Measurements from ENCODE around the gene SLC5A1.

DNA sequence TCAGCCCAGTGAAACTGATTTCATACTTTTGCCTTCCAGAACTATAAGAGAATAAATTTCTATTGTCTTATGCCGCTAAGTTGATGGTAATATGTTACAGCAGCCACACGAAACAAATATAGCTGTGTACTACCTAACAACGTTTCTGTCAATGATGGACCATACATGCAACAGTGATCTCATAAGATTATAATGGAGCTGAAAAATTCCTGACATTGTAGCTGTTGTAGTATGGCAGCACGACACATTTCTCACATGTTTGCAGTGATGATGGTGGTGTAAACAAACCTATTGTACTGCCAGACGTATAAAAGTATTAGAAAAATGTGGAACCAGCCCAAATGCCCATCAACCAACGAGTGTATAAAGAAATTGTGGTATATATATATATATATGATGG lies 5.8 kb upstream of the SLC5A1 start:
- TF ChIP-seq, protein P1, sequence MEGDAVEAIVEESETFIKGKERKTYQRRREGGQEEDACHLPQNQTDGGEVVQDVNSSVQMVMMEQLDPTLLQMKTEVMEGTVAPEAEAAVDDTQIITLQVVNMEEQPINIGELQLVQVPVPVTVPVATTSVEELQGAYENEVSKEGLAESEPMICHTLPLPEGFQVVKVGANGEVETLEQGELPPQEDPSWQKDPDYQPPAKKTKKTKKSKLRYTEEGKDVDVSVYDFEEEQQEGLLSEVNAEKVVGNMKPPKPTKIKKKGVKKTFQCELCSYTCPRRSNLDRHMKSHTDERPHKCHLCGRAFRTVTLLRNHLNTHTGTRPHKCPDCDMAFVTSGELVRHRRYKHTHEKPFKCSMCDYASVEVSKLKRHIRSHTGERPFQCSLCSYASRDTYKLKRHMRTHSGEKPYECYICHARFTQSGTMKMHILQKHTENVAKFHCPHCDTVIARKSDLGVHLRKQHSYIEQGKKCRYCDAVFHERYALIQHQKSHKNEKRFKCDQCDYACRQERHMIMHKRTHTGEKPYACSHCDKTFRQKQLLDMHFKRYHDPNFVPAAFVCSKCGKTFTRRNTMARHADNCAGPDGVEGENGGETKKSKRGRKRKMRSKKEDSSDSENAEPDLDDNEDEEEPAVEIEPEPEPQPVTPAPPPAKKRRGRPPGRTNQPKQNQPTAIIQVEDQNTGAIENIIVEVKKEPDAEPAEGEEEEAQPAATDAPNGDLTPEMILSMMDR (IDR thresholded peaks at IDR 0.05; ENCODE audit: poor library complexity, severe bottlenecking) = no peak
- TF ChIP-seq EZH2 (IDR thresholded peaks at IDR 0.05; ENCODE audit: borderline replicate concordance, insufficient read depth, low read length, poor library complexity, severe bottlenecking) (no peak), TAF1 (IDR thresholded peaks at IDR 0.05; ENCODE audit: low read depth) (no peak), POLR2AphosphoS5 (IDR thresholded peaks at IDR 0.05) (no peak), RAD21 (conservative IDR thresholded peaks at IDR 0.05) (no peak), MXI1 (conservative IDR thresholded peaks at IDR 0.05; ENCODE audit: poor library complexity, severe bottlenecking) (no peak)
- TF ChIP-seq, protein P2, sequence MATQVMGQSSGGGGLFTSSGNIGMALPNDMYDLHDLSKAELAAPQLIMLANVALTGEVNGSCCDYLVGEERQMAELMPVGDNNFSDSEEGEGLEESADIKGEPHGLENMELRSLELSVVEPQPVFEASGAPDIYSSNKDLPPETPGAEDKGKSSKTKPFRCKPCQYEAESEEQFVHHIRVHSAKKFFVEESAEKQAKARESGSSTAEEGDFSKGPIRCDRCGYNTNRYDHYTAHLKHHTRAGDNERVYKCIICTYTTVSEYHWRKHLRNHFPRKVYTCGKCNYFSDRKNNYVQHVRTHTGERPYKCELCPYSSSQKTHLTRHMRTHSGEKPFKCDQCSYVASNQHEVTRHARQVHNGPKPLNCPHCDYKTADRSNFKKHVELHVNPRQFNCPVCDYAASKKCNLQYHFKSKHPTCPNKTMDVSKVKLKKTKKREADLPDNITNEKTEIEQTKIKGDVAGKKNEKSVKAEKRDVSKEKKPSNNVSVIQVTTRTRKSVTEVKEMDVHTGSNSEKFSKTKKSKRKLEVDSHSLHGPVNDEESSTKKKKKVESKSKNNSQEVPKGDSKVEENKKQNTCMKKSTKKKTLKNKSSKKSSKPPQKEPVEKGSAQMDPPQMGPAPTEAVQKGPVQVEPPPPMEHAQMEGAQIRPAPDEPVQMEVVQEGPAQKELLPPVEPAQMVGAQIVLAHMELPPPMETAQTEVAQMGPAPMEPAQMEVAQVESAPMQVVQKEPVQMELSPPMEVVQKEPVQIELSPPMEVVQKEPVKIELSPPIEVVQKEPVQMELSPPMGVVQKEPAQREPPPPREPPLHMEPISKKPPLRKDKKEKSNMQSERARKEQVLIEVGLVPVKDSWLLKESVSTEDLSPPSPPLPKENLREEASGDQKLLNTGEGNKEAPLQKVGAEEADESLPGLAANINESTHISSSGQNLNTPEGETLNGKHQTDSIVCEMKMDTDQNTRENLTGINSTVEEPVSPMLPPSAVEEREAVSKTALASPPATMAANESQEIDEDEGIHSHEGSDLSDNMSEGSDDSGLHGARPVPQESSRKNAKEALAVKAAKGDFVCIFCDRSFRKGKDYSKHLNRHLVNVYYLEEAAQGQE (IDR thresholded peaks at IDR 0.05; ENCODE audit: borderline replicate concordance) = no peak

Data from neural cell (in vitro differentiated cells).